Calu3 (cell line): ENCODE results near the gene LCLAT1. TPM values are rescaled to one million over a fixed set of nuclear protein-coding genes. Genes with fewer than 3 reads are reported as not detected.

Experiments used
- BruUV-seq: library from RNA; stranded (reverse); fragments of 400-500 nt; replicated peaks from 2 replicates; lab custom pipeline; 2021; lab: Mats Ljungman, UMichigan
- CTCF ChIA-PET: fragments of 300-600 bp; sonication (Branson Sonifier 250); formaldehyde crosslinking; loops from one replicate; lab custom pipeline; 2022; ENCODE audit warnings: antibody characterized with exemption; lab: Charles Lee
- DNase-seq: peaks from one replicate; pipeline ENCODE4 v3.0.0; 2022
- H3K27ac Mint-ChIP-seq: one replicate; pipeline ENCODE4 v1.8.0; 2022; ENCODE audit warnings: mixed read lengths; ENCODE audit not compliant: unreplicated experiment
- H3K27me3 Mint-ChIP-seq: one replicate; pipeline ENCODE4 v1.8.0; 2022; ENCODE audit warnings: mixed read lengths; ENCODE audit not compliant: unreplicated experiment
- H3K36me3 Mint-ChIP-seq: one replicate; pipeline ENCODE4 v1.8.0; 2022; ENCODE audit warnings: mild to moderate bottlenecking, moderate library complexity, mixed read lengths; ENCODE audit not compliant: insufficient read depth, unreplicated experiment
- H3K4me1 Mint-ChIP-seq: one replicate; pipeline ENCODE4 v1.8.0; 2022; ENCODE audit warnings: mild to moderate bottlenecking, low read depth, mixed read lengths; ENCODE audit not compliant: unreplicated experiment
- H3K4me3 Mint-ChIP-seq: one replicate; pipeline ENCODE4 v1.8.0; 2022; ENCODE audit warnings: mild to moderate bottlenecking, low read depth, moderate library complexity, mixed read lengths; ENCODE audit not compliant: unreplicated experiment
- H3K9me3 Mint-ChIP-seq: one replicate; pipeline ENCODE4 v1.8.0; 2022; ENCODE audit warnings: low read depth, mixed read lengths; ENCODE audit not compliant: unreplicated experiment
- CTCF ChIP-seq: fragments of 200-600 bp; IDR thresholded peaks from one replicate; pipeline ENCODE4 v1.8.0; 2022; ENCODE audit warnings: antibody characterized with exemption; ENCODE audit not compliant: unreplicated experiment
- intact Hi-C: fragments of 100-400 bp; cut with micrococcal nuclease; formaldehyde crosslinking; loops from one replicate; pipeline ENCODE4 v1.10.0; 2022; ENCODE audit not compliant: unreplicated experiment
- total RNA-seq: library from RNA; stranded (reverse); gene quantifications from 2 replicates; pipeline ENCODE4 v1.2.3, GENCODE V29; 2022

The LCLAT1 gene
- total RNA-seq, 1 experiment from 2014 or later: 47.6 TPM

GRCh38 chr2:30649828-30650227, 202.8 kb downstream of the LCLAT1 start:
- H3K9me3 Mint-ChIP-seq: no peaks in the 10 kb centered on the region
- CTCF ChIA-PET: no interaction called here
- H3K27ac Mint-ChIP-seq: no peak overlapping the region
- TF ChIP-seq CTCF: no peak
- H3K27me3 Mint-ChIP-seq: peaks cover under 1% of the 10 kb centered on the region
- no peaks in the 10 kb centered on the region for H3K36me3 Mint-ChIP-seq
- H3K4me3 Mint-ChIP-seq: no peak overlapping the region
- no TSS peak for BruUV-seq
- intact Hi-C loops: no loop called here
- DNase-seq: no peak
- no peaks in the 10 kb centered on the region for H3K4me1 Mint-ChIP-seq

- H3K27me3 Mint-ChIP-seq: peaks cover 20% of the 10 kb centered on the region
- no peak for DNase-seq
- no peaks in the 10 kb centered on the region for H3K9me3 Mint-ChIP-seq
- H3K27ac Mint-ChIP-seq: no peak overlapping the region
- no peak overlapping the region for H3K4me3 Mint-ChIP-seq
- intact Hi-C loops: no loop called here
- H3K36me3 Mint-ChIP-seq: no peaks in the 10 kb centered on the region
- no TSS peak for BruUV-seq
- CTCF ChIA-PET: no interaction called here
- no peak for TF ChIP-seq CTCF
- H3K4me1 Mint-ChIP-seq: no peaks in the 10 kb centered on the region
These were observed 205.3 kb downstream of the LCLAT1 start for GRCh38 chr2:30652271-30652915.

GRCh38 chr2:30653847-30654246, 206.8 kb downstream of the LCLAT1 start:
- DNase-seq: no peak
- no peaks in the 10 kb centered on the region for H3K9me3 Mint-ChIP-seq
- intact Hi-C loops: no loop called here
- peaks cover 29% of the 10 kb centered on the region for H3K27me3 Mint-ChIP-seq
- no peaks in the 10 kb centered on the region for H3K36me3 Mint-ChIP-seq
- CTCF ChIA-PET: interaction anchor here (0.7 kb wide), 1 partner anchor 228 kb away, joined by 5 read pairs; no protein-coding TSS in a partner anchor
- no peak overlapping the region for H3K4me3 Mint-ChIP-seq
- no peaks in the 10 kb centered on the region for H3K4me1 Mint-ChIP-seq
- H3K27ac Mint-ChIP-seq: no peak overlapping the region
- no TSS peak for BruUV-seq
- no peak for TF ChIP-seq CTCF

- intact Hi-C loops: no loop called here
- no TSS peak for BruUV-seq
- no peak for TF ChIP-seq CTCF
- CTCF ChIA-PET: no interaction called here
- Mint-ChIP-seq H3K27me3 (peaks cover 35% of the 10 kb centered on the region), H3K36me3 (no peaks in the 10 kb centered on the region), H3K4me3 (no peak overlapping the region), H3K4me1 (no peaks in the 10 kb centered on the region), H3K27ac (no peak overlapping the region), H3K9me3 (no peaks in the 10 kb centered on the region)
- DNase-seq: no peak
These were observed 207.4 kb downstream of the LCLAT1 start for GRCh38 chr2:30654404-30654803.
